ENCODE results near the gene SLC6A19.

The SLC6A19 gene

DNA sequence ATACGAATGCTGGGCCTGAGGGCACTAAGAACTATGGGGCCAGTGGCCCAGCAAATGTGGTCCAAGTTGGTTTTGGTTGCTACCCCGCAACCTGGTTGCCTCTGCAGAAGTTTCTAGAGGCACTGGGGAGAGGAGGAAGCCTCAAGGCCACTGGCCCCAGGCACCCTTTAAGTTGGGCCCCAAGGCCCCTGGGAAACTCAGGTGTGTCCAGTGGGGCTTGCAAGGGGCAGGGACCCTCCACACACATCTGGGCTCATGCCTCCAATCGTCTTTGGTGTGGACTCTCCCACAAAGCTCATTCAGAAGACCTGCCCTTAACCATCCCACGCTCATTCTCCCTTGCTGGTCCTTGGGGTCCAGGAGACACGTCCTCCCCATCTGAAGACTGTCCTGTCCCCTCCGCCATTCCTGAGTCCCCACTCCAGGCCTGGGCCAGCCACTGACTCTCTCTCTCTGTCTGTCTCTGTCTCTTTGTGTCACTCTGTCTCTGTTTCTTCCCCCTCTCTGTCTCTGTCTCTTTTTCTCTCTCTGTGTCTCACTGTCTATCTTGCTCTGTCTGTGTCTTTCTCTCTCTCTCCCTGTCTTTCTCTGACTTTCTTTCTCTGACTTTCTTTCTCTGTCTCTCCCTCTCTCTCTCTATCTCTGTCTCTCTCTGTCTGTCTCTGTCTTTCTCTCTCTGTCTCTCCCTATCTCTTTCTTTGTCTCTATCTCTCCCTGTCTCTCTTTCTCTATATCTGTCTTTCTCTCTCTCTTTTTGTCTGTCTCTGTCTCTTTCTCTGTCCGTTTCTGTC, 3.3 kb upstream of the SLC6A19 start:
- DNase-seq: no peak

DNA sequence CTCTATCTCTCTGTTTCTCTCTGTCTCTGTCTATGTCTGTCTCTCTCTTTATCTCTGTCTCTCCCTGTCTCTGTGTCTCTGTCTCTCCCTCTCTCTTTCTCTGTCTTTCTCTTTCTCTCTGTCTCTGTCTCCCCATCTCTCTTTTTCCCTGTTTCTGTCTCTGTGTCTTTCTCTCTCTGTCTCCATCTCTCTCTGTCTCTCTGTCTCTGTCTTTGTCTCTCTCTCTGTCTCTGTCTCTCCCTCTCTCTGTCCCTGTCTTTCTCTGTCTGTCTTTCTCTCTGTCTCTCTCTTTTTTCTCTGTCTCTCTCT, 2.1 kb upstream of the SLC6A19 start:
- DNase-seq: no peak

DNA sequence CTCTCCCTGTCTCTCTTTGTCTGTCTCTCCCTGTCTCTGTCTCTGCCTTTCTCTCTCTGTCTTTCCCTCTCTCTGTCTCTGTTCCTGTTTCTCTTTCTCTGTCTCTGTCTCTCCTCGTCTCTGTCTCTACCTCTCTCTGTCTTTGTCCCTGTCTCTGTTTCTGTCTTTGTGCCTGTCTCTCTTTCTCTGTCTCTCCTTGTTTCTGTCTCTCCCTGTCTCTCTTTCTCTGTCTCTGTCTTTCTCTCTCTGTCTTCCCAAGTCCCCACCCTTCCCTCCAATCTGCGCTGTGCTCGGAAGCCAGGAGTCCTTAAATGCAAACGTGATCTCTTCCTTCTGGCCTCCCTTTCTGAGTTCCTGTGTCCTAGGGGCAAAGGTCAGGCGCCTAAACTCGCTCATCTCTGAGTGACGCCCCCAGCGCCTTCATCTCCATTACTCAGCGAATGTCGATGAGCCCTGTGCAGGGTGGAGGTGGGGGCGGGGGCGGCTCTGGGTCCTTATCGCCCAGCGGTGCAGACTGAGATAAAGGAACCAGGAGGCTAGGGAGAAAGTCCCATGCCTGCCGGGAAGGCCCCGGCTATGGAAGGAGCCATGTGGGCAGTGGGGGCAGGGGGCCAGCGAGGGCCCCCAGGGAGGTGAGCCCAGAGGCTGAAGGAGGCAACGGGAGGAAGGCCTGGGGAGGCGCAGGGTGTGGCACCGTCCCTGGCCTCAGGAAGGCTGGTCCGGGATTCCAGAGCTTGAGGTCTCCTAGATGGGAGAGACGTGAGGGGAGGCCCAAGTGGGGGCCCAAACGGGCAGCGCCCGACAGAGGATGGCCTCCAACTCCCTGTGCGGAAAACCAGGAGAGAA, 1.5 kb upstream of the SLC6A19 start:
- DNase-seq: no peak

DNA sequence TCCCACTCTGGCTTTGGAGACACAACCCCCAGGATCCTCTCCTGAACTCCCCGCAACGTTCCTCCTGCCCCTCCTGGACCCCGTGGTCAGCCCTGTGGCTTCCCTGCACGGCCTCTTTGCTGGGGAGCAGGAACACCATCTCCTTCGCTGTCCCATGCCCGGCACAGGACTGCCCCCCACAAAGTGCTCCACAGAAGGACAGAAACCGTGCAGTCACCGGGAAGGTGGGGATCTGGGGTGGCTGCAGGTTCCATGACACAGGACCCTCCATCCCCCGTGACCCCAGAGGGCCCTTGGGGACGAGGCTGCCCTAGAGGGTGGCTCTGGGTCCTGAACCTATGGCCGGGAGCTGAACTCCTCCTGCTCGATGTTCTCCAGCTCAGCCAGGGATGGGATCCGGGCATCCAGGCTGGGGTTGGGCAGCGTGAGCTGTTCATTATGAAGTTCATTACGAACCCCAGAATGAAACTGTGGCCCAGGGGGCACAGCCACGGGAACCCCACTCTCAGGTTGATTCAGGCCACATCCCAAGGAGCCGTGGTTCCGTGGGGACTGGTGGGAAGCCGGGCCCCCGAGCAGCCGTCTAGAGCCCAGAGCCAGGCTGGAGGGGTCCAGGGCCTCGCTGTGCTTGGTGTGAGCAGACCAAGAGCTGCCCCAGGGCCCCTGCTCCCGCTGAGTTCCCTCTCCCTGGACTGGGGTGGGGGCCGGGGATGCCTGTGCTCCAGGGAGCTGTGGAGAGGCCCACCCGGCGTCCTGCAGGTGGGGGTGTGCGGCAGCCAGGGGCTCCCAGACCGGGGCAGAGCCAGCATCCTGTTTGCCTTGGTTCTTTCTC, 684 bp upstream of the SLC6A19 start:
- no peak for DNase-seq

DNA sequence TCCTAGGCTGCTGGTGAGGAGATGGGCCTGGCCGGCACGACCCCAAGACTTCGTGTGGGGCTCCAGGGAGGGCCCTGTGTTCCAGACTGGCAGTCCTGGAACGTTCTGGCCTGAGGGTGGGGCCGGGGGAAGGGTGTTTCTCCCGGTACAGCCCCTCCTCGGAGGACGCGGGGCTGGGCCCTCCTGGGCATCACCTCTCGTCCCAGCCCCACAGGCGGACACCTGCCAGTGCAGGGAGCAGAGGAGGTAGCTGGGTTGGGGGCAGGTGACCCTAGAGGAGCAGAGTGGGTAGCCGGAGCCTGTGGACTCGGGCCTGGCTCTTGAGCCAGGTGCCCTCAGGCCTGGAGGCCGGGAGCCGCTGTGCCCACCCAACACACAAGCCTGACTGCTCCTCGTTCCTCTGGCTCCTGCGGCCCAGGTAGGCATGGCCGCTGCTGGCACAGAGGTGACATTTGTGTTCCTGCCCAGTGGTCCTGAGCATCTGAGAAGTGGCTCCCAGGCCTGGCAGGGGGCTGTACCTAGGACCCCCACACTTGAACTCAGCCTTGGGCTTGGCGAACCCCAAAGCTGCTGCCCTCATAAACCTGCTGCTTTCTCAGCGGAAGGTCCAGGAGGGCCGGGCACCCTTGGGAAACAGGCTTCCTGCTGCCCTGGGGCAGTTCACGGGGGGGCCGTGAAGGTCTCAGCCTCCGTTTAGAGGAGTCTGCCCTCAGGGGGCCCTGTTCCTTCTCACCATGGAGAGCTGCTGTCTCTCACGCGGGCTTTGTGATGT, 817 bp downstream of the SLC6A19 start:
- DNase-seq: no peak

DNA sequence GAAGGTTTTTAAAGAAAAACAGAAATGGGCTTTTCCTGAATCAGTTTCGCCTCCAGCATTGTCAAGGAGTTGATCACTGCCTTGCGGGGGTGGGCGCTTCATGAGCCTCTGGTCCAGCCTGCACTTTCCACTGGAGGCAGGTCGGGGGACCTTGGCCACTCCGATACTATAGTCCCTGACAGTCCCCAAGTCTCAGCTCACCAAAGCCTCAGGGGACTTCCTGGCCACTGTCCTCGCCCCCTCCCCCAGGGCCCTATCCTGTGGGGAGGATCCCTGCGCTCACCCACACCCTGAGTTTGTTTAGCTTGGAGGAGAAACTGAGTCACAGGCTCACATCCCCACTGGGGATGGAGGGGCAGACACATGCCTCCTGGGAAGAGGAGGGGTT, 1.4 kb downstream of the SLC6A19 start:
- no peak for DNase-seq

DNA sequence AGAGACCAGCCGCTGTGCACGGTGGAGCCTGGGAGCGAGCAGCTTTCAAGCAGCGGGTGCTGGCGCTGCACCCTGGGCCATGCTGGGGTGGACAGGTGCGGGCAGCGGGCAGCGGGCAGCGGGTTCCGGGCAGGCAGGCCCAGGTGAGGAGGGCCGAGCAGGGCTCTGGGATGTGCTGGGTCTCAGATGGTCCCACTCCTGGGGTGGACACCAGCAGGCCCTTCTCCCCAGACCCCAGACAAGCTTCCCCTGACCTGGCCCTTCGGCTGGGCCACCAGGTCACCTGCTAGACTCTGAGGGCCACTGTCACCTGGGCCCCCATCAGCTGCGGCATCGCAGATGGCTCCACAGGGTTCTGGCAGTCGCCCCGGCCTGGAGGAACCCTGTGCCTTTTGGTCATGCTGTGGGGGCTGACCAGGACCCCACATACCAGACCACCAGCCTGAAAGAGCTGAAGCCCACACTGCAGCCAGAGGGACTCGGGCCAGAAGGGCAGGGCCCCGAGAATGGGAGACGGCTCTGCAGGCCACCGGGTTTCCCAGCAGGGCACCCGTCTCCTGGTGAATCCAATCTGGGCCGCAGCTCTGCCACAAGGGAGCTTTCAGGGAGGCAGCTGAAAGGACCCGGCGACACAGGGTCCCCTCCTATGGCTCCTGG, 2.0 kb downstream of the SLC6A19 start:
- no peak for DNase-seq

DNA sequence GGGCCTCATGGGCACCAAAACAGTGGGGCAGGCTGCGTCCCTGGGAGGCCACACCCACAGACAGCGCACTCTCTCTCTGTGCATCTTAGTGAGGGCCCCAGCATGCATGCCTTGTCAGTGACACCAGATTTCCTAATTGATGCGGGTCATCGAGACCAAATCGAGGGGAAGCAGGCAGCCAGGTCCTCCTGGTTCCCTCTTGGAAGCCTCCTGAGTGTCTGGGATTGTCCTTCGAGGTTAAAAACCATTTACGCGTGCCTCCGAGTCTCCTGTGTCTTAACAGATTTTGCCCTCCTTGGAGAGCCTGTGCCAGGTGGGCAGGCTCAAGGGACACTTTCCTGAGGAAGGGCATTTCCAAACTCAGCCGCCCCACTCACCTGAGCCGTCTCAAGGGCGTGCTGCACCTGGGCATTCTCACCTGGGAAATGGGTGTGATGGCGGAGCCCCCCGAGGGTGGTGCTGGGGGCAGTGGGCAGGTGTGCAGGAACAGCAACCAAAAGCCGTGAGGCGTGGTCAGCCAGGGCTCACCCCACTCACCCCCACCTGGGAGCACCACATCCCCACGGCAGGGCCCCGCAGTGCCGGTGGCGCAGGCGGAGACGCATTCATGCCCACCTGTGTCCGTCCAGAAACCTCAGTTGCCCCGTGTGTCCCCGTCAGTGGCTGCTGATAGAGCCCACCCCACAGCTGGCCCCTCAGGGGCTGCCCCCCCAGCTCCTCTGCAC, 2.7 kb downstream of the SLC6A19 start:
- DNase-seq: no peak

DNA sequence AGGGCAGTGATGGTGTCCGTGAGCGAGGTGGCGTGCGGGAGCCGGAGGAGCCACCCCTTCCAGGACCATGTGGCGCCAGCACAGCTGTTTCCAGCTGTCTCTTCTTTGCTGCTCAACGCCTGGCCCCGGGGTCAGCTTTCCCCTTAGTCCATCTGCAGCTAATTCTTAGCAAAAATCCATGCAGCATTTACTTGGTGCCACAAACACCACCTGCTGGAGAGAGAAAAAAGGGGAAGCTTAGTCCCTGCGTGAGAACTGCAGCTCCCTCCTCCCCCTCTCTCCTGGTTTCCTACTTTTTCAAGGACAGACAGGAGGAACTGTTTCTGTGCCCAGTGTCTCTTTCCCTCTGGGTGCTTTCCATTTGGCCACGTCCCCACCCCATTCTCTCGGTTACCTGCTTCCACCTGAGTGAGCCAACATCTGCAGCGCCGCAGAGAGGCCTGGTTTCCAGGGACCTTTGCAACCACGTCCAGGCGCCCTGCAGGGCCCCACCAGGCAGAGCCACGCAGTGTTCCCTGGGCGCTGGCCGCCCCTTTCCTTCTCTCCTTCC, 3.4 kb downstream of the SLC6A19 start:
- DNase-seq: no peak

DNA sequence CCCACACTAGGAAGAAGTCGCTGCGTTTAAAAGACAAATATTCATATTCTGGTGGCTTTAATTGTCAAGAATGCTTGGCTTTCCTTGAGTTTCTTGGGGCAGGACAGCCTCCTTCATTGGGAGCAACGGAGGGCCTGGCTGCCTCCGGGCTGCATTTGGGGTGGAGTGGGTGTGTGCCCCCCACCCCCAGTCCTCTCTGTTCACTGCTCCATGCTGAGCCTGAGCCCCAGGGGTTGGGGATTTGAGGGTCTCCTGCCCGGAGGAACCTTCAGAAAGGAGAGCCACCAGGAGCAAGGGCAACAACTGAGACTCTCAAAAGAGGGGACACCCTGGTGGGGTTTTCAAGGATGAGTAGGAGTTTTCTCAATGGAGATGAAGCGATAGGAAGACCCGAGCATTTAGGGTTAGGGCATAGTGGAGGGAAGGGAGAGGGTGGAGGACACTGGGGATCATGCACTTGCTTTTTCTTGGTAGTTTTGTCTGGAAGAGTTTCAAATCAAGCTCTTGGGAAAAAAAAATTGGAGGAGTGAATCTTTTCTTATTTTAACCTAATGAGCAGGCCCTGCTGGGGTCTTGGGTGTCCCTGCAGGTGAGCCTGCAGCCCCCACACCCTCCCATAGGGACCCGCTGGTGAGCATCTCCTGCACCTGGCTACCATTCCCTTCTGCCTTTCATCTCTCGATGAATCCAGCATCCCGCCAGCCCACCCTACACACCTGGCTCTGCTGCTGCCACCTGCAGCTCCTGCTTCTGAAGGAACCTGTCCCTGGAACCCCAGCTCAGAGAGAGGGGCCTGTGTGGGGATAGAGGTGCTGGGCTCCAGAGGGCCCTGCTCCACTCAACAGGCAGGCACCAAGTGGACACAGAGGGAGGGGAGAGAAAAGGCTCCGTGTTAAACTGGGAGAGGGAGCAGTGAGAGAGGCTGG, 4.1 kb downstream of the SLC6A19 start:
- no peak for DNase-seq

DNA sequence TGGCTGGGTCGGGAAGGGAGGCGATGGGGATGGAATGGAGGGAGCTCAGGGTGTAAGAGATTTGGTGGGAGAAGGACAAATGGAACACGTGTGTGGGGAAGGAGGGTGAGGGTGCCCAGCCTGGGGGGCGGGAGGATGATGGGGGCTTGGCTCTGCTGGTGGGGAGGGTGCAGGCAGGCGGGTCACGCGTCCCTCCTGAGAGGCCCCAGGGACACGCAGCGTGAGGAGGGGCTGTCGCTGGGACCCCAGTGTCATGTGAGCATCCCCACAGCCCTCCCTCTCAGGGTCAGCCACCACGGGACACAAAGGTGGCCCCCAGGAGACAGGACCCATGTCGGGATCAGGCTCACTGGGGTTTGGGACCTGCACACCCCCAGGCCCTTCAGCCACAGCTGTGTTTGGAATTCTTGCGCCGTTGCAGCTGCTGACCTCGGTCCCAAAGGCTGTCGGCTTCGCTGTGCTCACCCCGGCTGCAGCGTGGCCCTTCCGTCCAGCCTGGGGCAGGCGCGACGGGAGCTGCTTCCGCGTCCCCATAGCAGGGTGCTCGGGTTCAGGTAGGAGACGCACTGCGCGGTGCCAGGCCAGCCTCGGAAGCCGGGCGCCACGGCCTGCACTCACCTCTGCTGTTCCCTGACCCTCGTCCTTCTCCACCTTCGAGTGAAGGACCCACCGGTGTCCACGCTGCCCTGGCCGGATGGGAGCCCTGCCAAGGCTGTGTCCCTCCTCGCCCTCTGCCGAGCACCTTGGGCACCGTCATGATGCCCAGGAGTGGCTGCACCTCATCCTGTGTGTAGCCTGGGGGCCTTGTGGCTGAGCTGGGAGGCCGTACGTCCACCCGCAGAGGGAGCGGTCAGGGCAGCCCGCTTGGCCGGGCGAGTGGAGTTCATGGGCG, 5.4 kb downstream of the SLC6A19 start:
- DNase-seq: no peak

DNA sequence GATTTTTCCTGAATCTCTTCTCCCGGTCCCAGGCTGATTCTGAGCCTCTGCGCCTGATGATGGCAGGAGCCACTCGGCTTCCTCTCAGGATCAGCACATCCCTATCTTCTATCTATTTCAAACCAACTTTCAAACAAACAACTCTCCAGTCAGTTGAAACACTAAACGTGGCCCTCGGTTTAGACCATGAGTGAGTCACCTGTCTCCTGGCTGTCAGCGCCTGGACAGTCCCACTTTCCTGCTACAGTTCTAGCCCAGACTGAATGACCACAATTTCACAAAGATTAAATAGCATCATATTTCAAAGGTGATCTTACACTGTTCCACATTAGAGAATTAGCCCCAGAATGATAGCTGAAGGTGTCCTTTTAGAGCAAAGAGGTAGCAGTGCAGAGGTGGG, 6.2 kb downstream of the SLC6A19 start:
- DNase-seq: no peak

DNA sequence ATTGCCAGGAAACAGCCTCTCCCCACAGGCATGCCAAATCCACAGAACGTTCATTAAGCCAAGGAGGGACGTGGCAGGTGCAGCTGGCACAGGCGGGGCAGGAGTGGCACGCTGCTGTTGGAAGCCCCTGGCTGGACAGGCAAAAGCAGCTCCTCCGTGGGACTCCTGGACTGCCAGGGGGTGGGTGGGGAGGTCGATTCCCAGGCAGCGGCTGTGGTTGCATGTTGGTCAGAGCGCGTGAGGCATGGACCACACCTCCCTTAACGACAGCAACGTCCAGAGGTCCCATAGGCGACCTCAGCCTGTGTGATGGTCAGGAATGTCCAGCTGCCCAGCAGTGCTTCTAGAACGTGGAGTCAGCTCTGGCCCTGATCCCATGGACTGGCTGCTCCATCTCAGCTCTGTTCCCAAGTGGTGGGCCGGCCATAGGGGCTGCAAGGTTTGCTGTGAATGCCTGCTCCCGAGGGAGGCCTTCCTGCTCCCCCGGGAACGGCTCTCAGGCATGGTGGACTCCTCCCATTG, 6.9 kb downstream of the SLC6A19 start:
- DNase-seq: no peak

DNA sequence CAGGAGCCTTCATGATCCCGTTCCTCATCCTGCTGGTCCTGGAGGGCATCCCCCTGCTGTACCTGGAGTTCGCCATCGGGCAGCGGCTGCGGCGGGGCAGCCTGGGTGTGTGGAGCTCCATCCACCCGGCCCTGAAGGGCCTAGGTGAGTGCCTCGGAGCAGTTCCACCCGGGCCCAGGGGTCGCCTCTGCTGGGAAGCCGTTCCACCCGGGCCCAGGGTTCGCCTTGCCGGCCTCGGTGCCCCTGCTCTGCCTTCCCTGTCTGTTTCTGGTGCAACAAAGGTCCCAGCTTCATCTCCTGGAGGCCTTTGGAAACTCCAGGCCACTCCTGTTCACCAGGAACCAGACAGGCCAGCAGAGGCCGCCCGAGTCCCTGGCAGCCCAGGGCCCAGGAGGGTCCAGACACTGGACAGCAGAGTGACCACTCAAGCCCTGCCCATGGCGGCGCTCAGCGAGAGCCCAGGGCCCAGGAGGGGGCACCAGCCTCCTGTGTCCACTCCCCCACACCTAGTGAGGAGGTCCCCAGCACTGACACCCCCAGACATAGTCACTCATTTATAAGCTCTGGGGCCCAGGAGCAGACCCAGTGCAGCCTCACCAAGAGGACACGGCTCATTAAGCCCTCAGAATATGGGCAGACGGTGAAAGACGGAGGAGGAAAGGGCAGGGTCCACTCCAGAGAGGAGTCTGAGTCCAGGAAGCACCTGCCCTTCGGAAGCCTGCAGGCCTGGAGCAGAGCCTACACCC, 7.5 kb downstream of the SLC6A19 start:
- no peak for DNase-seq

DNA sequence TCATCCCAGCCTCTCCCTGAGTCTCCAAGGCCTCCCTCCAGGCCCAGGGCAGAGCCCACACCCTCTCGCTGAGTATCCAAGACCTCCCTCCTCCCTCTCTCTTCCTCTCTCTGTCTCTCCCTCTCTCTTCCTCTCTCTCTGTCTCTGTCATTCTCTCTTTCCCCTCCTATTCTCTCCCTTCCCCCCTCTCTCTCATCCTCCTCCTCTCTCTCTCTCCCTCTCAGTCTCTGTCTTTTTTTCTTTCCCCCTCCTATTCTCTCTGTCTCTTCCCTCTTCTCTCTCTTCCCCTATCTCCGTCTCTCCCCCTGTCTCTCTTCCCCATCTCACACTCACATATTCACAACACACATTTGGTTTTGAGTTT, 8.1 kb downstream of the SLC6A19 start:
- no peak for DNase-seq

DNA sequence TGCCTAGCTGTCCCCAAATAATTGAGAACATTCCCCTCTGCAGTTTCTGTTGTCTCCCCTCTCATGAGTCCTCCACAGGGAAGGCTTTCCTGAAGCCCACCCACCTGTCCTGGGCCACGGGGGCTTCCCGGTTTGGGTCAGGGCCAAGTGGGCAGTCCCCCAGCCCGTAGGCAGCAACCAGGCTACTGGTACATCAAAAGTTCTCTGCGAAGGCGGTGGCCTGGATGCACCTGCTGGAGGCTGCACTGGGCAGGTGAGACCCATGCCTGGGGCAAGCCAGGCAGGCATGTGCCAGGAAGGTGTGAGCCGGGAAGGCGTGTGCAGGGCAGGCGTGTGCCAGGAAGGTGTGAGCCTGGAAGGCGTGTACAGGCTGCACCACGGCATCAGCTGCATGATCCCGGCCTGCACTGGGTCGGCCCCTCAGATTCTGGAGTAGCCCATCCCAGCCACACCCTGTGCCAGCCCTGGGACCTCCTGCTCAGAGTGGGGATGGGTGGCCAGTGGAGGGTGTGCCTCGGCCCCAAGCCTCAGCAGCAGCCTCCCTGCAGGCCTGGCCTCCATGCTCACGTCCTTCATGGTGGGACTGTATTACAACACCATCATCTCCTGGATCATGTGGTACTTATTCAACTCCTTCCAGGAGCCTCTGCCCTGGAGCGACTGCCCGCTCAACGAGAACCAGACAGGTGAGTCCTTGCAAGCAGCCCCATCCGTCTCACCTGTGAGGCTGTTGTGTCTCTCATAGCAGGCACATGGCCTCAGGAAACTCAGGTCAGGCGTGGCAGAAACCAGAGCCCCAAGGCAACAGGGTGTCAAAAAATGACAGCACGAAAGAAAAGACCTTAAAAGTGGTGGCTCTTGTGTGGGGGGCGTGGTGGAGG, 8.7 kb downstream of the SLC6A19 start:
- no peak for DNase-seq

DNA sequence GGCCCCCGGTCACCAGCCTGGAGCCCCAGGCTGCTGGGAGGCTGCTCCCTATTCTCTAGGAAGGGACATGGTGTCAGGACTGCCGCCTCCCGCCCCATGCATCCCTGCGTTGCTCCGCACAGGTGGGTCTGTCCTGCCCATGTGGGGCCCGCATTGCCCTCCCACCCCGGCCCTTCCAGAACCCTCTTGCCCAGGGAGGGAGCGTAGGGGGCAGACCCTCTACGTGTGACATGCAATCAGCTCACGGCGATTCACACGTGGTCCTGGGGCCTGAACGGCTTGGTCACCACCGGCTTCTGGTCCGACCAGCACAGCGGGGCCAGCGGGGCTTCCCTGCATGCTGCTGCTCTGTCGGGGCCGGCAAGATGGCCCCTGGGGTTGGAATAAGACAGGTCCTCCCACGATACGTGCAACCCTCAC, 9.4 kb downstream of the SLC6A19 start:
- no peak for DNase-seq

Measured in activated naive CD4-positive, alpha-beta T cell treated with Interleukin-2 at 50 U/mL for 16 hours (primary cell).